HEK293T (cell line): ENCODE measurements around the gene ARMC8.

Source experiments
- ARNT ChIP-seq: fragments of 450-650 bp; IDR thresholded peaks from 2 replicates; pipeline ENCODE4 v1.6.1; 2017; ENCODE audit warnings: mild to moderate bottlenecking
- BHLHE40 ChIP-seq: fragments of 450-650 bp; IDR thresholded peaks from 2 replicates; pipeline ENCODE4 v1.6.1; 2016; ENCODE audit warnings: mild to moderate bottlenecking, moderate library complexity, borderline replicate concordance
- FOXA1 ChIP-seq: fragments of 450-650 bp; IDR thresholded peaks from 2 replicates; pipeline ENCODE4 v1.6.1; 2016; ENCODE audit warnings: mild to moderate bottlenecking
- HDGF ChIP-seq: fragments of 450-650 bp; IDR thresholded peaks from 2 replicates; pipeline ENCODE4 v1.6.1; 2017; ENCODE audit warnings: antibody characterized with exemption, borderline replicate concordance
- L3MBTL2 ChIP-seq: fragments of 450-650 bp; conservative IDR thresholded peaks from 2 replicates; pipeline ENCODE4 v1.6.1; 2016; ENCODE audit warnings: mild to moderate bottlenecking
- NFRKB ChIP-seq: fragments of 450-650 bp; IDR thresholded peaks from 2 replicates; pipeline ENCODE4 v1.6.1; 2016; ENCODE audit warnings: mild to moderate bottlenecking, moderate library complexity
- PKNOX1 ChIP-seq: fragments of 450-650 bp; IDR thresholded peaks from 2 replicates; pipeline ENCODE4 v1.6.1; 2016
- SP1 ChIP-seq: fragments of 450-650 bp; IDR thresholded peaks from 2 replicates; pipeline ENCODE4 v1.6.1; 2017
- SUZ12 ChIP-seq: fragments of 450-650 bp; IDR thresholded peaks from 2 replicates; pipeline ENCODE4 v1.6.1; 2016; ENCODE audit warnings: mild to moderate bottlenecking
- TARDBP ChIP-seq: fragments of 450-650 bp; IDR thresholded peaks from 2 replicates; pipeline ENCODE4 v1.6.1; 2016
- ZNF384 ChIP-seq: fragments of 450-650 bp; IDR thresholded peaks from 2 replicates; pipeline ENCODE4 v1.6.1; 2016

GRCh38 chr3:138241061-138241460, 54.0 kb downstream of the ARMC8 start:
- TF ChIP-seq BHLHE40: no peak
- no peak for TF ChIP-seq FOXA1
- TF ChIP-seq HDGF: no peak
- TF ChIP-seq SP1: no peak
- TF ChIP-seq SUZ12: no peak
- no peak for TF ChIP-seq ARNT
- TF ChIP-seq TARDBP: no peak
- TF ChIP-seq PKNOX1: no peak
- no peak for TF ChIP-seq NFRKB
- TF ChIP-seq L3MBTL2: no peak
- TF ChIP-seq ZNF384: no peak
